Measurements from ENCODE around the gene SGMS2.
A peak's percentile ranks its signal among the peaks of the same experiment; 100 is the strongest.
"Not testable (repeated sequence)": the region's sequence is repeated elsewhere in the genome, so short reads cannot be mapped to it uniquely, and the experiment has no call there.

The SGMS2 gene

GRCh38 chr4:107897823-107898222, 73.1 kb downstream of the SGMS2 start:
- Histone ChIP-seq H3K27me3 (ENCODE audit: low read depth, low read length) (no peaks in the 10 kb centered on the region), H3K9me3 (ENCODE audit: control insufficient read depth in 1 of 2, low read length in 2 of 2) (no peaks in the 10 kb centered on the region), H3K36me3 (ENCODE audit: control insufficient read depth in 1 of 2, insufficient read depth in 2 of 2, low read length in 2 of 2) (no peaks in the 10 kb centered on the region), H3K27ac (ENCODE audit: low read length) (peak overlapping the region; percentile 76), H3K4me1 (ENCODE audit: control insufficient read depth in 1 of 2, insufficient read depth in 2 of 2, low read length in 2 of 2) (peaks cover 5 to 11% of the 10 kb centered on the region in 2 donors), H3K4me3 (ENCODE audit: low read depth in 1 of 2, low read length in 2 of 2) (no peak overlapping the region)

GRCh38 chr4:107900067-107900466, 75.3 kb downstream of the SGMS2 start:
- Histone ChIP-seq H3K27me3 (ENCODE audit: low read depth, low read length) (no peaks in the 10 kb centered on the region), H3K9me3 (ENCODE audit: control insufficient read depth in 1 of 2, low read length in 2 of 2) (no peaks in the 10 kb centered on the region), H3K4me1 (ENCODE audit: control insufficient read depth in 1 of 2, insufficient read depth in 2 of 2, low read length in 2 of 2) (peaks cover 5% of the 10 kb centered on the region in 2 donors), H3K27ac (ENCODE audit: low read length) (peak overlapping the region; percentile 64), H3K36me3 (ENCODE audit: control insufficient read depth in 1 of 2, insufficient read depth in 2 of 2, low read length in 2 of 2) (peaks cover 0 to 3% of the 10 kb centered on the region in 2 donors), H3K4me3 (ENCODE audit: low read depth in 1 of 2, low read length in 2 of 2) (no peak overlapping the region)

GRCh38 chr4:107900508-107900907, 75.8 kb downstream of the SGMS2 start:
- Histone ChIP-seq H3K9me3 (ENCODE audit: control insufficient read depth in 1 of 2, low read length in 2 of 2) (no peaks in the 10 kb centered on the region), H3K4me1 (ENCODE audit: control insufficient read depth in 1 of 2, insufficient read depth in 2 of 2, low read length in 2 of 2) (peaks cover 2 to 5% of the 10 kb centered on the region in 2 donors), H3K27ac (ENCODE audit: low read length) (peak overlapping the region; percentile 64), H3K4me3 (ENCODE audit: low read depth in 1 of 2, low read length in 2 of 2) (no peak overlapping the region), H3K27me3 (ENCODE audit: low read depth, low read length) (no peaks in the 10 kb centered on the region), H3K36me3 (ENCODE audit: control insufficient read depth in 1 of 2, insufficient read depth in 2 of 2, low read length in 2 of 2) (peaks cover 0 to 3% of the 10 kb centered on the region in 2 donors)

- H3K4me1 ChIP-seq (ENCODE audit: control insufficient read depth in 1 of 2, insufficient read depth in 2 of 2, low read length in 2 of 2) = peaks cover 0 to 5% of the 10 kb centered on the region in 2 donors
- H3K9me3 ChIP-seq (ENCODE audit: control insufficient read depth in 1 of 2, low read length in 2 of 2) = no peaks in the 10 kb centered on the region
- H3K4me3 ChIP-seq (ENCODE audit: low read depth in 1 of 2, low read length in 2 of 2) = no peak overlapping the region
- peak overlapping the region; percentile 16 for H3K27ac ChIP-seq (ENCODE audit: low read length)
- peaks cover 0 to 3% of the 10 kb centered on the region in 2 donors for H3K36me3 ChIP-seq (ENCODE audit: control insufficient read depth in 1 of 2, insufficient read depth in 2 of 2, low read length in 2 of 2)
- no peaks in the 10 kb centered on the region for H3K27me3 ChIP-seq (ENCODE audit: low read depth, low read length)
These were observed 76.6 kb downstream of the SGMS2 start for GRCh38 chr4:107901213-107901934.

- Histone ChIP-seq H3K27ac (ENCODE audit: low read length) (no peak overlapping the region), H3K36me3 (ENCODE audit: control insufficient read depth in 1 of 2, insufficient read depth in 2 of 2, low read length in 2 of 2) (peaks cover 0 to 3% of the 10 kb centered on the region in 2 donors), H3K27me3 (ENCODE audit: low read depth, low read length) (no peaks in the 10 kb centered on the region), H3K4me3 (ENCODE audit: low read depth in 1 of 2, low read length in 2 of 2) (no peak overlapping the region), H3K4me1 (ENCODE audit: control insufficient read depth in 1 of 2, insufficient read depth in 2 of 2, low read length in 2 of 2) (peaks cover 0 to 5% of the 10 kb centered on the region in 2 donors), H3K9me3 (ENCODE audit: control insufficient read depth in 1 of 2, low read length in 2 of 2) (no peaks in the 10 kb centered on the region)
These were observed 78.0 kb downstream of the SGMS2 start for GRCh38 chr4:107902715-107903114.

- H3K27me3 ChIP-seq (ENCODE audit: low read depth, low read length); H3K36me3 ChIP-seq (ENCODE audit: control insufficient read depth in 1 of 2, insufficient read depth in 2 of 2, low read length in 2 of 2); H3K27ac ChIP-seq (ENCODE audit: low read length); H3K9me3 ChIP-seq (ENCODE audit: control insufficient read depth in 1 of 2, low read length in 2 of 2); H3K4me3 ChIP-seq (ENCODE audit: low read depth in 1 of 2, low read length in 2 of 2); H3K4me1 ChIP-seq (ENCODE audit: control insufficient read depth in 1 of 2, insufficient read depth in 2 of 2, low read length in 2 of 2): not testable (repeated sequence)
These were observed 80.3 kb downstream of the SGMS2 start for GRCh38 chr4:107905082-107905481.

GRCh38 chr4:107906458-107907100, 81.8 kb downstream of the SGMS2 start:
- no peaks in the 10 kb centered on the region for H3K9me3 ChIP-seq (ENCODE audit: control insufficient read depth in 1 of 2, low read length in 2 of 2)
- H3K36me3 ChIP-seq (ENCODE audit: control insufficient read depth in 1 of 2, insufficient read depth in 2 of 2, low read length in 2 of 2) = peaks cover 8 to 16% of the 10 kb centered on the region in 2 donors
- no peak overlapping the region for H3K4me3 ChIP-seq (ENCODE audit: low read depth in 1 of 2, low read length in 2 of 2)
- no peak overlapping the region for H3K27ac ChIP-seq (ENCODE audit: low read length)
- H3K4me1 ChIP-seq (ENCODE audit: control insufficient read depth in 1 of 2, insufficient read depth in 2 of 2, low read length in 2 of 2) = peaks cover 0 to 5% of the 10 kb centered on the region in 2 donors
- no peaks in the 10 kb centered on the region for H3K27me3 ChIP-seq (ENCODE audit: low read depth, low read length)

- Histone ChIP-seq H3K36me3 (ENCODE audit: control insufficient read depth in 1 of 2, insufficient read depth in 2 of 2, low read length in 2 of 2) (peaks cover 5 to 16% of the 10 kb centered on the region in 2 donors), H3K4me1 (ENCODE audit: control insufficient read depth in 1 of 2, insufficient read depth in 2 of 2, low read length in 2 of 2) (no peaks in the 10 kb centered on the region), H3K27me3 (ENCODE audit: low read depth, low read length) (no peaks in the 10 kb centered on the region), H3K9me3 (ENCODE audit: control insufficient read depth in 1 of 2, low read length in 2 of 2) (no peaks in the 10 kb centered on the region), H3K27ac (ENCODE audit: low read length) (no peak overlapping the region), H3K4me3 (ENCODE audit: low read depth in 1 of 2, low read length in 2 of 2) (no peak overlapping the region)
These were observed 83.6 kb downstream of the SGMS2 start for GRCh38 chr4:107908377-107908776.

- Histone ChIP-seq H3K36me3 (ENCODE audit: control insufficient read depth in 1 of 2, insufficient read depth in 2 of 2, low read length in 2 of 2) (peaks cover 5 to 22% of the 10 kb centered on the region in 2 donors), H3K9me3 (ENCODE audit: control insufficient read depth in 1 of 2, low read length in 2 of 2) (no peaks in the 10 kb centered on the region), H3K27ac (ENCODE audit: low read length) (no peak overlapping the region), H3K27me3 (ENCODE audit: low read depth, low read length) (no peaks in the 10 kb centered on the region), H3K4me3 (ENCODE audit: low read depth in 1 of 2, low read length in 2 of 2) (no peak overlapping the region), H3K4me1 (ENCODE audit: control insufficient read depth in 1 of 2, insufficient read depth in 2 of 2, low read length in 2 of 2) (no peaks in the 10 kb centered on the region)
These were observed 88.7 kb downstream of the SGMS2 start for GRCh38 chr4:107913283-107913899.

- H3K4me3 ChIP-seq (ENCODE audit: low read depth in 1 of 2, low read length in 2 of 2) = no peak overlapping the region
- H3K9me3 ChIP-seq (ENCODE audit: control insufficient read depth in 1 of 2, low read length in 2 of 2) = peaks cover 0 to 6% of the 10 kb centered on the region in 2 donors
- no peak overlapping the region for H3K27ac ChIP-seq (ENCODE audit: low read length)
- peaks cover 0 to 12% of the 10 kb centered on the region in 2 donors for H3K36me3 ChIP-seq (ENCODE audit: control insufficient read depth in 1 of 2, insufficient read depth in 2 of 2, low read length in 2 of 2)
- H3K27me3 ChIP-seq (ENCODE audit: low read depth, low read length) = no peaks in the 10 kb centered on the region
- H3K4me1 ChIP-seq (ENCODE audit: control insufficient read depth in 1 of 2, insufficient read depth in 2 of 2, low read length in 2 of 2) = no peaks in the 10 kb centered on the region
These were observed 90.5 kb downstream of the SGMS2 start for GRCh38 chr4:107915220-107915619.

GRCh38 chr4:107916623-107917022, 91.9 kb downstream of the SGMS2 start:
- no peak overlapping the region for H3K27ac ChIP-seq (ENCODE audit: low read length)
- peaks cover 0 to 6% of the 10 kb centered on the region in 2 donors for H3K36me3 ChIP-seq (ENCODE audit: control insufficient read depth in 1 of 2, insufficient read depth in 2 of 2, low read length in 2 of 2)
- H3K4me1 ChIP-seq (ENCODE audit: control insufficient read depth in 1 of 2, insufficient read depth in 2 of 2, low read length in 2 of 2) = no peaks in the 10 kb centered on the region
- no peak overlapping the region for H3K4me3 ChIP-seq (ENCODE audit: low read depth in 1 of 2, low read length in 2 of 2)
- peaks cover 0 to 6% of the 10 kb centered on the region in 2 donors for H3K9me3 ChIP-seq (ENCODE audit: control insufficient read depth in 1 of 2, low read length in 2 of 2)
- no peaks in the 10 kb centered on the region for H3K27me3 ChIP-seq (ENCODE audit: low read depth, low read length)
